Activated gamma-delta T cell treated with anti-CD3 and anti-CD28 coated beads, Interleukin-2, amount 50 U/mL, for 16 hours (primary cell): ENCODE data around the gene GABRD.

Experiments
- DNase-seq: peaks from one replicate; pipeline ENCODE4 v3.0.0-alpha.2; 2020; ENCODE audit warnings: low read depth

The GABRD gene

DNA sequence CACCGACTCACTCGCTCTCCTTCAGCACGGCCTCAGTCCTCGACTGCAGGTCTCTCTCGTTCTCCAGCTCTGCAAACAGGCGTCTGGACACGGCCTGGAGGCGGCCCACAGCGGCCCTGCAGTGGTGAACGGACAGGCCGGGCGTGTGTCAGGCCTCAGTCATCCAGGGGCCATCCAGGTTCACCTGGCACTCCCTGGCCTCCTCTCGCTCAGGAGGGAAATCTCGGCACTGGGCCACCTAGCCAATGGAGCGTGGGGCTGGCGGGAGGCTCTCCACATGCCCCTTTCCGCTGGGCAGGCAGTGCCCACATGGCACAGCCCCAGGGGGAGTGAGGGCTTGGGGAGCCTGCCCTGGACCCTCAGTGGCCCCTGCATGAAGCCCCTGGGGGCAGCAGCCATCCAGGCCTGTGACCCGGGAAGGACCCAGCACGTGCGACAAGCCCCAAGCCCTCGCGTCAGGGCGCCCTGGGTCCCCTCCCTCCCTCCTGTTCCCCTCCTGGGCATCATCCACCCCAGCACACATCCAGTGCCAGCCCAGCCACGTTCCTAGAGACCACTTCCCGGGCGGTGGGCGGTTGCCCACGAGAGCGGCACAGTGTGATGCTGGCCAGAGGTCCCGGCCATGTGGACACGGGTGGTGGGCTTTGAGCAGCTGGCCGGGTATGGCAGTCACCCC is 33.6 kb upstream of the GABRD start:
- no peak for DNase-seq

DNA sequence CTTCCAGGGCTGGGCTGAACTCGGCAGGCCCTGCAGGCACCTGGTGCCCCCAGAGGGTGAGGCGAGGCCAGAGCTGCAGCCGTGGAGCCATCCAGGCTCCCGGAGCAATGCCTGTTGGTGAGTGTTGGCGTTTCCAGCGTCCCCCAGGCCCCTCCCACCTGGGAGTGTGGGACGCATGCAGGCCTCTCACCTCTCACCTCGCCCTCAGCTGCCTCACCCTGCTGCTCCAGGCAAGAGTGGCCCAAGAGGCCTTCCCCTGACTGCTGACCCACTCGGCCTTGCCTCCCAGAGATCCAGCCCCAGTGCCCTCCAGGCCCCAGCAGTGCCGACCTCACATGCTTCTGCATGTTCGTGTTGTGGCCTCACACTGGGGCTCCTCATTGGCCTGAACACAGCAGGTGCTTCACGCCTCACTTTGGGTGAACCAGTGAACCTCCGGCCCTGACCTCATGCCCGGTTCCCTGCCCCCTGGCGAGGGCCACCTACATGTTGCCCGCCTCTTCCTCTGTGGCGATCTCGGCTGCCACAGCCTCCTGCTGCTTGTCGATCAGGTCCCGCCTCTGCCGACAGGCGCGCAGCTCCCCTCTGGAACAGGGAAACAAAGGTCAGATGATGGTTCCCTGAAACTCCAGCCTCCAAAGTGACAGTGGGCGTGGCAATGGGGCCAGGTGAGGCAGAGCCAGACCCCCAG is 32.5 kb upstream of the GABRD start:
- no peak for DNase-seq

DNA sequence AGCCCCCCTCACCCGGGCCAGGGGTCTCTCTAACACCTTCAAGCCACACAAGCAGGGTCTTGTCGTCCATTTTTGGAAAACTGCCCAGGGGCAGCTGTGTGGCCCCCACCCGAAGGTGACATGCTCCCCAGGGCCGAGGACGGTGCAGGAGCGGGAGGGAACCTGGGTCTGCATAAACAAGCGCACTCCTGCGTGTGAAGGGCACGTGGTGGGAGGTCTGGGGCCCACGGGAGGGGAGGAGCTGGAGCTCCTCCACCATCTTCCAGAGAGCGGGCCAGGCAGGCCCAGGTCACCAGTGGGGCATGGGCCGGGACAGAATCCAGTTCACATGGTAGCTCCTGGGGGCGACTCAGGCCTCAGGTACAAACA is 32.0 kb upstream of the GABRD start:
- no peak for DNase-seq

DNA sequence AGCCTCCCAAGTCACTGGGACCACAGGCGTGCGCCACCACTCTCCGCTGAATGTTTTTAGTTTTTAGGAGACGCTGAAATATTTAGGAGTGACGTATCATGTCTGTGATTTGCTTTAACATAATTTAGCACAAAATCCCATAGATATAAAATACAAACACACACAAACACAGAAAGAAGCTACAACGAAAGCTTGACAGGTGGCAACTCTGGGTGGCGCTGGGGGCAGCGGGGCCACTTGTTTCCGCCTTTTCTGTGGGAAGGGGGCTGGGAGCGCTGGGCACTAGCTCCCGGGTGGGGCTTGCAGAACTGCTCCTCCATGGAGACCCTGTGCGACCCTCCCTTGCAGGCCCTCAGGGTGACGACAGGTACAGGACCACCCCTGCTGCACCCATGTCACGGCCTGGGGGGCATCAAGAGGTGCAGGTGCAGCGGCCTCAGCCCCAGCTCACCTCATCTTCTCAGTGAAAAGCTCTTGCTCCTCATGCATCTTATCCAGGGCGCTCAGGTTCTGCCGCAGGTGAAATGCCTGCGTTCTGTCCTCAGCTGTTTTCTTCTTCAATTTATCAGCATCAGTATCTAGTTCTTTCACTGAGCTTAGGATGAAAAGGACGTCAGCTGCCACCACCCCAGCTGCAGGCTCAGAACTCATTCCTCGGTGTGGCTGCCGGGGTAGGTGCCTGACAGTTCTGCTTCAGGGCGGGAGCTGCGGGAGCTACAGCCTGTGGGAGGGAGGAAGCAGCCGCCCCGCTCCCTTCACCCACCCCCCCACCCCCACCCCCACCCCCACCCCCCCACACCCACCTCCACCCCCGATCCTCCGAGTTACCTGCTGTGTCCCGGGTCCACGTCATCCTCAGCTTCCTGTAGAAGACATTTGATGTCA is 30.8 kb upstream of the GABRD start:
- DNase-seq: no peak

DNA sequence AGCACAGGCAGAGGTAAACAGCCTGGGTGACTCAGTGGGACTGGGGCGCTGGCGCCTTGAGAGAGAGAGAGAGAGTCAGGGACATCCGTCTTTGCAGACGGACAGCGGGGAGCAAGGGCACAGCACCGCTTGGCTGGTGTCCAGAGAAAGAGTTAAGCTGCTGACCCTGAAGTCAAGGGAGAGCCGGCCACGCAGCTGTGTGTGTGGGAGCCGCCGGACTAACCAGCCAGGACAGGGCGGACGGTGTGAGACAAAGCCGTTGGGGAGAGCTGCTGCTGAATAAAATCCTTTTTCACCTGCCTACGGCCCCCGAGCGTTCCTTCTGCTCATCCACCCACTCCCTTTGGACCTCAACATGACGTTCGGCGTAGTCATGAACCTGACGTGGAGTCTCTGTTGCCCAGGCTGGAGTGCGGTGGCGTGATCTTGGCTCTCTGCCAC is 30.0 kb upstream of the GABRD start:
- no peak for DNase-seq

DNA sequence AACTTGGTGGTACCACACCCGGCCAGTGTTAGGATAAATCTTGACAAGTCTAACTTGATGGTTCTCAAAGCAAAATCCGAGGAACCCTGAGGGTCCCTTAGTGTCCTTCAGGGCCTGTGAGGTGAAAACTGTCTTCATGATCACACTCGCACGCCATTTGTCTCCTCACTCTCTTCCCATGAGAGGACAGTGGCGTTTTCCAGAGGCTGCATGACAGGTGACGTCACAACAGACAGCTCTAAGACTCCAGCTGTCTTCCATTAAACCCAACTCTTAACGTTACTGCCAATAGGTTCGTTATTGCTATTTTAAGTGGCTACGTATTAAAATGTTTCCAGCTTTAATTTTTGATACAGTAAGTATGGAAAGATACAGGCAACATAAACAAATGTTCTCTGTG is 29.4 kb upstream of the GABRD start:
- DNase-seq: no peak

DNA sequence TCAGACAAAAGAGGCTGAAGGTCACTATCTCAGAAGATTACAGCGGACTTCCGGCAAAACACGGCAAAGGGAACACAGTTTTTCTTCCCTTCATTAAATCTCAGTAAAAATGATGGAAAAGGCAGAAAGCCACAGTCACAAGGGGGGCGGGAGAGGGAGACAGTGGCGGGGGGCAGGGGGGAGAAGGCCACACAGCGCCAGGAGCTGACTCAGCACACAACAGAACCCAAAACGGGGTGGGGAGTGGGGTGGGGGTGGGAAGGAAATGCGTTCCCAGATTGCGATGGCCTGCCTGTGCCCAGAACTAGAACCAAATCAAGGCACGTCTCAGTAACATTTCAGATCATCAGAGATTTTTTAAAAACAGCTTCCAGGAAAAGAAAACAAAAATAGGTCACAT is 28.9 kb upstream of the GABRD start:
- DNase-seq: no peak

DNA sequence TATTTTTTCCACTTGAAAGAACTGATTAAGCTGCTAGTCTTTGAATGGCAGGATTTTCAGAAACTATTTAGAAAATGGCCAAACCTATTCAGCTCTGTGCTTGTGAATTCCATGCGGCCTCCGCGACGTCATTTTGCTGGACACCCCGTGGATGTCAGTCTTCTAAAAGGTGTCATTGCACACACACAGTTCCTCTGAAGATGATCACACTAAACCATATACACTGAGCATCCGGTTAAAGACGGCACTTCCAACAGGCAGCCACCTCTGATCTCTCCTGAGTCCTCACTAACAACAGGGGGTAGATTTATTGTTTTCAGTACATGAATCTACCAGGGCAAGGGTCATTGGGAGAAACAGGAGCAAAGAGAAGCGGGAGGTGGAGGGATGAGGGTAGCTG is 24.6 kb upstream of the GABRD start:
- no peak for DNase-seq

DNA sequence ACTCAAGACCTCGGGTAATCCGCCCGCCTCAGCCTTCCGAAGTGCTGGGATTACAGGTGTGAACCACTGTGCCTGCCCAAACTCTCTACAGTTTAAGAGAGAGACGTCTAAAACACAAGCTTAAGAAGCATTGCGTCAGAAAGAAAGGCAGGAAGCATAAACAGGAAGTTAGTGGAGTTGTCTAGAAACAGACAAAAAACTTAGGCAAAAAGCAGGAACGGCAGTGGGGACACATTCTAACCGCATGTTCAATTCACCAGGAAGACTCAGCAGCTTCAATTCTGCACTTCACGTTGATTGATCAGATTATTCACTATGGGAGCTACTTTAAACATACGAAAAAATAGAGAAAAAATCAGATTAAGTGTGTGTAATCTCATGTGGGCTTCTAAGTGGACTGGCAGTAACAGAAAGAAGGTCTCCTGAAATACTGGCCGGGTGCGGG is 22.9 kb upstream of the GABRD start:
- DNase-seq: no peak

DNA sequence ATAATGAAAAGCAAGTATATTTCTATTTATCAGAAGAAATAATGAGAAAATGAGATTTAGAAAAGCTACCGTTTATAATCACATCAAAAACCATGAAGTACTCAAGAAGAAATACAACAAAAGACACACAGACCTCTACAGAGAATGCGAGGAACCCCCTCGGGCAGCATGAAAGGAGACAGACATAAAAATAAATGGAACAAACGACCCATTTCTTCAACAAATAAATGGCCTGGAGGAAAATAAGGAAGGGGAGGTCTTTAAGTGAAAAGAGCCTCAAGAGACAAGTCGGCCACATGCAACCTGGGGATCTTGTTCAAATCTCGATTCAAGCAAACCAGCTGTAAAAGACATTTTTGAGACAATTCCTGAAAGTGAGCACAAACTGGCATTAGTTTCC is 21.6 kb upstream of the GABRD start:
- DNase-seq: no peak

DNA sequence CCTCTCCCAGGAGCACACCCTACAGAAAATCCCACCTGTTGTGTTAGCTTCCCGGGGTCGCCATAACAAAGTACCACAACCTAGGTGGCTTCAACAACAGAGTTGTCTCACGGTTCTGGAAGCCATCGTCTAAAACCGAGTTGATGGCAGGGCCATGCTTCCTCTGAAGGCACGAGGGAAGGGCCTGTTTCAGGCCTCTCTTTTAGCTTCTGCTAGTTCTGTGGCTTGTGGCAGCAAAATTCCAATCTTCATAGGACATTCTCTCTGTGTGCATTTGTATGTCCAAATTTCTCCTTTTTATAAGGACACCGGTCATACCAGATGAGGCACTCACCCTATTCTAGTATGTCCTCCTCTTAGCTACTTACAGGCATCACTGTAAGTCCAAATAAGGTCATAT is 18.7 kb upstream of the GABRD start:
- DNase-seq: no peak

DNA sequence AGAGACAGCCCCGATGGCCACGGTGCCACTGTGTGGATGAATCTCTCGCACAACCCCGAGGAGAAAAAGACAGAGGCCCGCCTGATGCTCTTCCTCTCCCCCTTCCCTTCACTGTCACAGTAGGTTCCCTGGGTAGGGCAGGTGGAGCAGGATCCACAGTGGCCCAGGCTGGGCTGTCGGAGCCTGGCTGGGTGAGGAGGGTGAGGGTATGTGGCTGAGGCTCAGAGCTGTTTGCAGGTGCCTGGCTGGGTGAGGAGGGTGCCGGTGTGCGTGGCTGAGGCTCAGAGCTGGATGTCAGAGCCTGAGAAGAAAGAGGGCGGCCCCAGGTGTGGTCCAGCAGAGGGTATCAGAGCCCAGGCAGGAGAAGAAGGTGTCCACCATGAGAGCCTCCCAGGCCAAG is 18.3 kb upstream of the GABRD start:
- no peak for DNase-seq

DNA sequence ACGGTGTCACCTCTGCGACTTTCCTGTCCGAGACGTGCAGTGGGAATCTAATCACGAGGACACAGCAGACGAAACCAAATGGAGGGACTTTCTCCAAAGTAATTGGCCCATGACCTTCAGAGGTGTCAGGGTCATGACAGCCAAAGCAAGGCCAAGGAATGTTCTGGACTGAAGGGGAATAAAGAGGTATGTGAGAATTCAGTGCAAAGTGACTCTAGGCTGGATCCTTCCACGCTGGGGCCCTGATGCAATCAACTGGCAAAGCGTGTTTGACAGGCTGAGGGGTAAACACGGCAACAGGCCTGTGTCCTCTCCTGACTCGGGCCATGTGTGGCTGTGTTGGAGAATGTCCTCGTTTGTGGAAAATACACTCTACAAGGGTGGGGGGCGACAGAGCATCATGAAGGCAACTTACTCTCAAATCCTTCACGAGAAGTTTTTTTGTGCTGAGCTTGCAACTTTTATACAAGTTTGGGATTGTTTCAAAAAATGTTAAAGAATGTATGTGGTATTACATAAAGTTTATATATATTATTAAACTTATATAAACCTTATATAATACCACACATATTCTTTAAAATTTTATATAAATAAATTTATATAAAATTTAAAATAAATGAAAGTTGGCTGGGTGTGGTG is 17.3 kb upstream of the GABRD start:
- DNase-seq: no peak

DNA sequence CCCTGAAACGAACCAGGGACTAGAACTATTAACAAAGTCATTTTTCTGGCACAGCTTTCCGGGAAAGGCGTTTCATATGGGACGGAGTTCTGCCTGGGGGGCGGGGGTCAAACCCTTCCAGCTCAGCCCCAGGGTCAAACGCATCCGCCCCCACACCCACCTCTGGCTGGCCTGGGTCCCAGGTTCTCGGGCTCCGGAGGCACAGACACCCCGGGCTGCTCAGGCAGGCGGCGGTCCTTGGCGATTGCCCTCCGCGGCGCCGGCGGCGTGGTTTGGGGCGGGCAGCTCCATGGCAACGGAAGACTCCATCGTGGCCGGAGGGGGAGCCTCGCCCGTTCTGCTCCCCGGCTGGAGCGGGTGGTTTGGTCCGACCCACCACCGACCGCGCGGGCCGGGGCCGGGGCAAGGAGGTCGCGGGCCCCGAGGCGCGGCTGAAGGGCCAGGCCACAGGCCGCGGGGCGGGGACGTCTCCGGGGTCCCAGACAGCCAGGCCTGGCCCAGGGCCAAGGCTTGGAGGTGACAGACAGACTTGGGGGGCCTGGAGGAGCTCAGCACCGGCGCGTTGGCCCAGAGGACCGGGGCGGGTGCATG is 15.5 kb upstream of the GABRD start, which contains the start of gene CFAP74:
TSS of gene CFAP74 (minus strand) at position 246 of the 591 bp plus-strand sequence. CDS start 12,830 bp downstream, outside the sequence.
- DNase-seq: no peak

DNA sequence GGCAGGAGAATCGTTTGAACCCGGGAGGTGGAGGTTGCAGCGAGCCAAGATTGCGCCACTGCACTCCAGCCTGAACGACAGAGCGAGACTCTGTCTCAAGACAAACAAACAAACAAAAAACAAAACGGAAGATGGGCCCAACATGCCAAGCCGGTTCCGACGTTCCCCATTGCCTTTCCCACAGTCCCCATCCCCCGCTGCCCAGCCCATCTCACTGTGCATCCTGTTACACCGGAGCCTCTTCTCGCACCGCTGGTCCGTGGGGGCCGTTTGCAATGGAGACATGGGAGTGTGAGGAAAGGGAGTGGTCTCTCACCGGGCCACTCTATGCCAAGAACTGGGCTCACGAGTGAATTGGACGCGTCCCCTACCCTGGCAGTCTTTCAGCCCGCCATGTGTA is 14.3 kb upstream of the GABRD start:
- no peak for DNase-seq

DNA sequence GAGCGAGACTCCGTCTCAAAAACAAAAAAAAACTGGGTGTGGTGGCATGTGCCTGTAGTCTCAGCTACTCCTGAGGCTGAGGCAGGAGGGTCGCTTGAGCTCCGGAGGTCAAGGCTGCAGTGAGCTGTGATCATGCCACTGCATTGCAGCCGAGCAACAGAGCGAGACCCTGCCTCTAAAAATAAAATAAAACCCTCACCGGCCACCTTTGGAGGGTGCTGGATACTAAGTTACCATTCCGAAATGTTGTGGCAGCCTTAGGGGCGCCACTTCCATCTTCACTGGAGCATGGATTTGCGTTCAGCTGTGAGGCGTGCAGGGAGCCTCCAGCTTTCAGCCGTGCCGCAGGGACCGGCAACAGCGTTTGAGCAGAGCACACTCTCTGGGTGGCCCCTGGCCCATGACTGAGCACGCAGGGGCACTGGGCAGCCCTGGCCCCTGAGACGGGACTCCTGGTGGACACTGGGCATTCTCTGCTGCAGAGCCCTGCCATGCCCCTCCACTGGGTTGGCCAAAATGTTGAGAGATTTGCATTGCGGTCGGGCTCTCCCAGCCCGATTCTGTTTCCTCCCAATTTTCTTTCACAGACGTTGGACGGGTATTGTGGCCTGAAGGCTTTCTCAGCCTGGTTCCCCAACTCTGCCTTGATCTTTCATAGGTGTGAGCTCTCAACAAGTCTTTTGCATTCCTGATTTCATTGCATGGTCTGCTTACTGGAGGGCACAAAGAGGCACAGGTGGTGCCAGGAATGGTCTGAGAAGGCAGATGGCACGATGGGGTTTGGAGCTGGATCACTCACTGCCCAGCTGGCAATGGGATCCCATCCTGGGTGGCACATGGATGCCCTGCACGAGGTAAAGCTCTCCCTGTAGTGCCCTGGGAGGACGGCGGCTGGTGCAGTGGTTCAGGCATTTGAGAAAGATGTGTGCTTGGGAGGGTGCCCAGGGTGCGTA is 9.8 kb upstream of the GABRD start:
- DNase-seq: no peak

DNA sequence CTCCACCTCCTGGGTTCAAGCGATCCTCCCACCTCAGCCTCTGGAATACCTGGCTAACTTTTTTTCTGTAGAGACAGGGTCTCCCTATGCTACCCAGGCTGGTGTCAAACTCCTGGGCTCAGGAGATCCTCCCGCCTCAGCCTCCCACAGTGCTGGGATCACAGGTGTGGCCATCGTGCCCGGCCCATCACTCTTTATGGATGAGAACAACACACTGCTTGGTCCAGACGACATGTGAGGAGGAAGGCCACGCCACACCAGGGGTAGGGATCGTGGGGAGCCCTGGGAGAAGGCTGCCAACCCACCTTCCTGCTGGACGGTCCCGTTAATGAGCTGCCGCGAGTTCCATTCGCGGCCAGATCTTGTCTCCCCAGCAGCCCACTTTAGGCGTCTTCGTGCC is 5.0 kb upstream of the GABRD start:
- no peak for DNase-seq

DNA sequence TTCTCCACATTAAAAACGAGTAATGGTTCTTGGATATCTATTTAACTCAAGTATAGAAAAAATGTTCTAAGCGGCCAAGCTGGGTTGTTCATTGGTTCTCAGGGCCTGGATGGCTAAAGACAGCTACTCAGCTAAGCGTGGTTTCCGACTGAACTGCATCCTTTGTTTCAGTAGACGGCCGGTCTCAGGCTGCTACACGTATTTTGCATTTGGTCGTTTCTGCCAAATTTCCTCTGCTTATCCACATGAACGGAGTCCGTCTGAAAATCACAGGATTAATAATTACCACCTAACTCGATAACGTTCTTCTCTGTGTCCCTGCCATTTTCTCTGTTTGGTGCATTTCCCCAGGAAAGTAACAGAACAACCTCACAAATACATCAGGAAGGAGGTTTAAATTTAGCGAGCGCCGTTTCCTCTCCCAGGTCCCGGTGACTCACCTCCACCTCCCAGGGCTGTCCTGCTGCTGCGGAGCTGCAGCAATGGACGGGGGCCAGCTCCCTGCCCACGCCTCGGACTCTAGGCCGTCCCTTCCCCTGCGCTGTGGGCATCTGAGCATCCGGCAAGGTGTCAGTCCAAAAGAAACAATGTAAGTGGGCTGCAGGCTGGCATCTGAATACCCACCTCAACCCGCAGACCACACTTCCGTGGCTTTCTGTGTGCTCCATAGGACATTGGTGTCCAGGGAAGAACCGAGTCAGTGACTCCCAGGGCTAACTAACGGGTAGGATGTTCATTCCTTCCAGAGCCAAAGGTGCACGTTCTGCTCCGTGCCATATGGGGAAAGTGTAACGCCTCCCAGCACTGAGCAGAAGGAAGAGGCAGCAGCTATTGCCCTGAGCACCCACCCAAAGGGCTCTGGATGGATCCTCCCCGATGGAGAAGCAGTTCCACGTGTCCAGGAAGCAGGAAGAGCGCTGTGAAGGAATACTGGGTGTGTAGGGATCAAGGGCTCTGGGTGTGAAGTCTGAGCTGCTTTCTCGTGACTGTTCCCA is 4.1 kb upstream of the GABRD start:
- DNase-seq: no peak

DNA sequence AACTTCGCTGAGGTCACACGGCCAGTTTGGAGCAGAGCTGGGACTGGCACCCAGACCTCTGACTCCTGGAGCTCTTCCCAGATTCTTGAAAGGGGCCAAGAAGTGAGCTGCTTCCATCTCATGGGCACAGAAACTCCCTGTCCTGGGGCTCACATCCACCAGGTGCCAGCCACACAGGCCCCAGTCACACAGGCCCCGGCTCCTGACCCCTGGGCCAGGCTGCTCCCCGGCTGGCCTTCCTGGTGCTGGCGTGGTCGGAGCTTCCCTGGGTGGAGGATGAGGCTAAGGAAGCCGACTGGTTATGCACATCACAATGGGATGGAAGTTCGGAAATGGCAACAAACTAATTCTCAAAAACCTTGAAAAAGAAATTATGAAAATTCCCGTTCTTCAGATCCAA is 3.0 kb upstream of the GABRD start:
- no peak for DNase-seq
